GM23248 (cell line): Measurements from ENCODE around the gene PLSCR1.
"Not testable (repeated sequence)": the region's sequence is repeated elsewhere in the genome, so short reads cannot be mapped to it uniquely, and the experiment has no call there.

Experiments used
- EZH2 ChIP-seq: fragments of 200-600 bp; sonication (generic); IDR thresholded peaks from 2 replicates; pipeline ENCODE4 v1.6.1; 2018; ENCODE audit warnings: antibody characterized with exemption, mild to moderate bottlenecking; ENCODE audit not compliant: insufficient read depth, poor library complexity, severe bottlenecking
- EZH2phosphoT487 ChIP-seq: fragments of 200-600 bp; sonication (generic); IDR thresholded peaks from 2 replicates; pipeline ENCODE4 v1.6.1; 2018; ENCODE audit warnings: antibody characterized with exemption, moderate library complexity, mild to moderate bottlenecking, low read depth; ENCODE audit not compliant: insufficient read depth

DNA sequence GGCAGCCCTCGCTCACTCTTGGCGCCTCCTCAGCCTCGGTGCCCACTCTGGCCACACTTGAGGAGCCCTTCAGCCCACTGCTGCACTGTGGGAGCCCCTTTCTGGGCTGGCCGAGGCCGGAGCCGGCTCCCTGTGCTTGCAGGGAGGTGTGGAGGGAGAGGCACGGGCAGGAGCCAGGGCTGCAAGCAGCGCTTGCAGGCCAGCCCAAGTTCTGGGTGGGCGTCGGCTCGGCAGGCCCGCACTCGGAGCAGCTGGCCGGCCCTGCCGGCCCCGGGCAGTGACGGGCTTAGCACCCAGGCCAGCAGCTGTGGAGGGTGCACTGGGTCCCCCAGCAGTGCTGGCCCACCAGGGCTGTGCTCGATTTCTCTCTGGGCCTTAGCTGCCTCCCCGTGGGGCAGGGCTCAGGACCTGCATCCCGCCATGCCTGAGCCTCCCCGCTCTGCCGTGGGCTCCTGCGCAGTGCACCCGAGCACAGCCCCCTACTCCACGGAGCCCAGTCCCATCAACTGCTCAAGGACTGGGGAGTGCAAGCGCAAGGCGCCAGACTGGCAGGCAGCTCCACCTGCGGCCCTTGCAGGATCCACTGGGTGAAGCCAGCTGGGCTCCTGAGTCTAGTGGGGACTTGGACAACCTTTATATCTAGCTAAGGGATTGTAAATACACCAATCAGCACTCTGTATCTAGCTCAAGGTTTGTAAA lies 47.1 kb downstream of the PLSCR1 start:
- not testable (repeated sequence) for TF ChIP-seq EZH2, EZH2phosphoT487
